GM12892 (cell line): ENCODE data around the gene SLC22A17.
A peak's percentile ranks its signal among the peaks of the same experiment; 100 is the strongest.

Experiments
- DNase-seq: peaks from one replicate; pipeline ENCODE4 v3.0.0; 2011; ENCODE audit not compliant: insufficient read length
- FAIRE-seq: peaks from 2 replicates; lab custom pipeline; 2011; peaks lifted over from hg19 to GRCh38; lab: Jason Lieb, UNC
- POLR2A ChIP-seq: IDR thresholded peaks from 2 replicates; pipeline ENCODE4 v1.6.1; 2011; ENCODE audit warnings: low read depth, low read length, control low read depth
- POLR2AphosphoS5 ChIP-seq: IDR thresholded peaks from 2 replicates; pipeline ENCODE4 v1.6.1; 2011; ENCODE audit warnings: low read depth, low read length, control low read depth
- TAF1 ChIP-seq: IDR thresholded peaks from 2 replicates; pipeline ENCODE4 v1.6.1; 2011; ENCODE audit warnings: low read depth, mild to moderate bottlenecking, control low read depth, low read length, borderline replicate concordance

SLC22A17 gene

DNA sequence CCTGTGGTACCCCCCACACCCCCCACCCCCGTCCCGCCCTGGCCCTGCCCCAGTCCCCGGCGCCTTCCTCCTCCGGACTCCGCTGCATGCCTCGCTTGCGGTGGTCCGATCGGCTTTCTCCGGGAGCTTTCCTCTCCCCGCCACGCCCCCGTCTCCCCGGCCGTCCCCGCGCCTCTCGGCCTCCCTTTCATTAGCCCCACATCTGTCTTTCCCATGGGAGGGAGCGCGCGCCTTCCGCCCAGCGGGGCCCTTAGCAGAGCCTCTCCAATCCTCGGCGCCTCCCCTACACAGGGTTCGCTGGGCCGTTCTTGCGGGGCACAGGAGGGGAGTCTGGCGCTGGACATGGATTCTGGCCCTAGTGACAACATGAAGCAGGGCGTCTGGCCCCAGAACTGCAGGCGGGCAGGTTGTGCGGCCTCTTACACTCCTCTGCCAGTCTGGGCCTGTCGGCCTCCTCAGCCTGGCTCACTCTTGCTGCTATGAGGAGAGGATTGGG is 13.8 kb upstream of the SLC22A17 start:
- FAIRE-seq (no peak), DNase-seq (no peak)
- no peak for TF ChIP-seq POLR2AphosphoS5
- TF ChIP-seq TAF1 = no peak
- TF ChIP-seq POLR2A = no peak

DNA sequence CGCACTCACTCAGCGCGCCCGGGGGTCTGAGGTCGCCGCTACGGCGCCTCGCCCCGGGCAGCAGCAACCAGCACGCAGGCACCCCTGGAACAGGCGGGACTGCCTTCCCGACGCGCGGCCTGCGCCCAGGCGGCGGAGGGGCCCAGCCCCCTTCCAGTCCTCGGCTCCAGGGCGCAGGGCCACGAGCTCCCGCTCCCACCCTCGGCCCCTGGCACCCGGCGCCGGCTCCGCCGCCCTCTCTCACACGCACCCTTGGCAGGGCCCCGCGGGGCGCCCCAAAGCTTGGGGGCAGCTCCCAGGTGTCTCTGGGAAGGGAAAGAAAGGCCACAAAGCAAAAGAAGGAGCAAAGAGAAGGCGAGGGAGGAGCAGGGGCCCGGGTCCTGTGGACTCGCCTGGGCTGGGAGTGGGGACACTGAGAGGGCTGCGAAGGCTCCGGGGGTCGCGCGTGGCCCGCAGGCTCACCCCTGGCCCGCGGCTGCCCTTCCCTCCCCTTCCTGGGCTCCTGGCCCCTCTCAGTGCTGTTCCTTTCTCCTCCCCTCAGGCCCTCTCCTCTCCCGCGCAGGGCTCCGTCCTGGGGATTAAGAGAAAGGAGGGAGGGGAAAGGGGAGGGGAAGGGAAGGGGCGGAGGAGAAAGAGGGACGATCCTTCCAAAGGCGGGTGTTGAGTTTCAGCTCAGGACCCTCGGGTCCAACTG is 13.2 kb upstream of the SLC22A17 start:
- FAIRE-seq (no peak), DNase-seq (no peak)
- TF ChIP-seq POLR2AphosphoS5 = no peak
- TF ChIP-seq POLR2A = no peak
- no peak for TF ChIP-seq TAF1

DNA sequence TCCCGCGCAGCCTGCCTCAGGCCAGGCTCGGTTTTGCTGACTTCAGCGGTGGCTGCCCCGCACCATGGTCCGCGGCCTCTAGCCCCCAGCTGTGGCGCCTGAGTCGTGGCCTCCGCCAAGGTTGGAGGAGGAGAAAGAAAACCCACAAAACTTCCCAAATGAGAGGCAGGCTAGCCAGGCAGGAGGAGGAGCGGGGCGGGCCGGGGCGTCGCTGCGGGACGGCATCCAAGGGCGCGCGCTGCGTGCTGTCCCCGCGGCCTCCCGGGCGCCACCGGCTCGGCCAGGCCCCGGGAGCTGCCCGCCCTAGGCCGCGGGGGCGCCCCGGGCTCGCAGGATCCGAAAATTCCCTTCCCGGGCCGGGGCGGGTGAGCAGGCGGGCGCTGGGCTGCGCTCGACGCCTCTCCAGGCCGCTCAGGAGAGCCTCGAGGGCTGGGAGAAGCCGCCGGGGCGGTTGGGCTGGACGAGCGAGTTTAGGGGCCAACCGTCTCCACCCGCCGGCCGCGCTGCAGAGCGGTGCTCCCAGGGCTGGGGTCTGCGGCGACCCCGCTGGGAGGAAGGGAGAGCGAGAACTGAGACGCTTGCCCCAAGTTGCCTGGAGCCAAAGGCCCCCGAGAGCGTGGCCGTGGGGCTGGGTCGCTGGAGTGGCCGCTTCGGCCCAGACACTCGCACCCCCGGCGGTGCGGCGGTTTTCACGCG is 12.5 kb upstream of the SLC22A17 start, which contains the start of gene EFS:
EFS (minus strand) TSS at position 137 of the 696 bp plus-strand sequence. CDS start 147 bp downstream, outside the sequence.
- no peak for FAIRE-seq
- TF ChIP-seq TAF1 (no peak), POLR2A (no peak), POLR2AphosphoS5 (no peak)
- no peak for DNase-seq

DNA sequence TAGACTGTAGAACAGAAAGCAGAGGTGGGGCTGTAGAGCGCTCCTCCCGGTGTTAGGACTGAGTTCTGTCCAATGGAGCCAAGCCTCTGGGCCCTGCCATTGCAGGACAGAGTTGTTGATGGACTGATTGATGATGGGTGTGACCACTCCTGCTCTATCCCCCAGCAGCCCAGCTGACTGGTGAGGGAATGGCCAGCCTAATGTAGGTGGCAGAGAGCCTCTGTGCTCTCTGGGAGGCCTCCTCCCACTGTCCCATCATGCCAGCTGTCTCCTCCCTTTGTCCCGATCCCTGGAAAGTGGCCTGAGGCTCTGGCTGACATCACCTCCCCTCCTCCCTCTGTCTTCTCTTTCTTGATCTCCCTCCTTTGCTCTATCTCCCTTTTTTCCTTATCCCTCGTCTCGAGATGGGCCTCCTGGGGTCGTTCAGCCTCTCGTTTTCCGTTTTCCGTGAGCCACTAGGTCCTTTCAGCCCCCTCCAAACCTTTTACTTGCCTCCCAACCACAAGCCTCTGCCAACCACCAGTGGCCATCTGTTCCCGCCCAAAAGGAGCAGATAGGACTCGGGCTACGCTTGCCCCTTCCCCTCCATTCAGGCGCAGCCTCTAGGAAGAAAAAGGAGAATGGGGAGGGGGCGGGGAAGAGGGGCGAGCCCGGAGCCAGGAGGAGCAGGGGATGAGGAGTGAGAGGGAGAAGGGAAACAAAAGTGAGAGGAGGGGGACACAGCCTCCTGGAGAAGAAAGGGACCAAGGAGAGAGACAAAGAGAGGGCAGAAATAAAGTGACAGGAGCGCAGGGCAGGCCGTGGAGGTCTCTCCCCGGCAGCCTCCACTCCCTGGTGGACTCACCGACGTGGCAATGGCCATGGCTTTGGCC is 11.7 kb upstream of the SLC22A17 start:
- DNase-seq (no peak), FAIRE-seq (no peak)
- TF ChIP-seq POLR2AphosphoS5 (no peak), POLR2A (no peak), TAF1 (no peak)

DNA sequence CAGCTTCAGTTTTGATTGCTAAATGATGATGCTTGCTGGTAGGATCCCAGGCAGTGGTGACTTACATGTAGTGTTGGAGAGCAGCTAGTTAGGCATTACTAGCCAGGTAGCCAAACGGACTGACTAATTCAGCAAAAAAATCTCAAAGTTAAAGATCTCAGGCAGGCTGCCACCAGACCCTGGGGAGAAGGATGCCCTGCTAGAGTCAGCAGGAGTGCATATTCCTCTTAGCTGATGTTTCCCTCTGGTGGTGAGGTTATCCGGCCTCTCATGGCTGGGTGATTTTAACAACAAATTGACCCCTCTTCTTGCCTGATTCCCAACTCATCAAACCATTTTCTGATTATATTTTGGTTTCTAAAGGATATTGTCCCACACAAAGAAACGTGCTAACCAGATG is 9.5 kb upstream of the SLC22A17 start:
- FAIRE-seq = no peak
- DNase-seq = no peak
- TF ChIP-seq POLR2A (no peak), POLR2AphosphoS5 (no peak), TAF1 (no peak)

DNA sequence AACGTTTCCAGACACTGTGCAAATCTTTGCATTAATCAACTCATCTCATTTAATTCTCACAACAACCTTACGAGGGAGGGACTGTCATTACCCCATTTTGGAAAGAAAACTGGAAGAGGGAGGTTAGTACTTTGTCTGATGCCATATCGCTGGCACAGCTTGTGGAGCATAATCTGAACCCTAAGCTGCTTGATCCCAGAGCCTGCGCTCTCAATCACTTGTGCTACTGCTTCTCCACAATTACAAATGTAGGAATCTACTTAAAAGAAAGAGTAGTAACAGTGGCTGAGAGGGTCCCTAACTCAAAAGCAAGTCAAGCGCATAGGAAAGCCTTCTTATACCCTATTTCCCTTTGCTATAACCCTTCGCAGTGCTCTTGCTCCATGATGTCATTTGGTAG is 9.1 kb upstream of the SLC22A17 start:
- DNase-seq = no peak
- TF ChIP-seq POLR2AphosphoS5 (no peak), POLR2A (no peak), TAF1 (no peak)
- FAIRE-seq = no peak

DNA sequence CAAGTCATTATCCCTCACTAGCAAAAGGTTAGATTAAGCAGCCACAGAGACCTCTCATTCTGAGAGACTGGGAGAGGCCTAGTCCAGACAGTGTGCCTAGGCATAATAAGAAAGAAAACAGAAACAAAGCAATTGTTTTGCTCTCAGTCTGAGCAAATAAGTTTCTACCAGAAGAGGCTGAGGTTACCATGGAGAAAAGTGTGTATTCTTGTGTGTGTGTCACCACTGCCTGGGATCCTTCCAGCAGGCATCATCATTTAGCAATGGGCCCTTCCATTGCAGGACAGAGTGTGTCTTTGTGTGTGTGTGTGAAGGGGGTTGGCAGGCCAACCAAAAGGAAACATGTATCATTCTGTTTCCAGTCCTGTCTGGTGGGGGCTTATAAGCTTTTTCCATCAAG is 8.6 kb upstream of the SLC22A17 start:
- TF ChIP-seq POLR2A (no peak), POLR2AphosphoS5 (no peak), TAF1 (no peak)
- DNase-seq = no peak
- FAIRE-seq = peak; percentile 14

DNA sequence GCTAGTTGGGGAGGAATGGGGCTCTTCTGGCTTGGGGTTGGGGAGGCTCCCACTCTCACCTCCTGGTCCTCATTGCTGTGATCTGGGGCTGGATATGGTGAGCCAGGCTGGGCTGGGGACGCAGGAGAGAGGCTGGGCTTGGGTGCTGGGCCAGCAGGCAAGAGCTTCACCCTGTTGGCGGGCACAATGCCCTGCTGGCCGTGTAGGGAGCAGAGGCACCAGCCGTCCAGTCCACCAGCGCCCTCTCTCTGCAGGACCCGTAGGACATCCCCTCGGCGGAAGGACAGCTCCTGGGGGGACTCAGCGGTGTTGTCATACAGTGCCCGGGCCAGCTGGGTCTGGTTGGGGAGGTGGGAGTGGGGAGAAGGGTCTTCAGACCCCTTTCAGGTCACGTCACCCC is 7.8 kb upstream of the SLC22A17 start:
- DNase-seq = no peak
- TF ChIP-seq POLR2A = no peak
- TF ChIP-seq POLR2AphosphoS5 = no peak
- TF ChIP-seq TAF1 = no peak
- FAIRE-seq = no peak

DNA sequence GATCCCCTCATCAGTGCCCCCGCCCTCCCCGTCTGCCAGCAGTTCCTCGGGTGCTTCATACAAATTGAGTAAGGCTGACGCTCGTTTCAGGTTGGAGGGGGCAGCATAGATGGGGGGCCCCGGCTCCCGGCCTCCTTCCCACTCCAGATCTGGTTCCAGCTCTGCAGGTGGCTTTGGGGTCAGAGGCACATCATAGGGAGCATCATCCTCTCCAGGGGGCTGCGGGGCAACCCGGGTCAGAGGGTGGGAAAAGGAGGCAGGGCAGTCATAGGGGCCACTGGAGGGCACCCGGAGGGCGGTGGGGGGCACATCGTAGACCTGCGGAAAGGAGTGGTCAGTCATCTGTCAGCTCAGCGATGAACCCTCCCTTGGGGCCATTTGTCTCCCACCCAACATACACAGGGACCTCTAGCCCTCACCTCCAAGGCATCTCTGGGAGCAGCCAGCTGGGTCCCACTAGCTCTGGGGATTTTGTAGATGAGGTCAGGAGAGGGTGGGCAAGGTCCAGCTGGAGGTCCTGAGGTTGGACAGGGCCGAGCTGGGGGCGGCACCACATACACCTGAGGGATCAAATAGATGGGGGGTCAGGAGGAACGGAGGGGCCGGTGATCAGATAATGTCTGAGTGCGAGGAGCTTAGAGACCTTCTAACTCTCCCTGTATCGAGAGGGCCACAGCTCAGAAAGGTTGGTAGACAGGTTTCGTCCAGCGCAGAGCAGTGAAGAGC is 7.2 kb upstream of the SLC22A17 start:
- TF ChIP-seq POLR2A = no peak
- TF ChIP-seq POLR2AphosphoS5 = no peak
- TF ChIP-seq TAF1 = no peak

DNA sequence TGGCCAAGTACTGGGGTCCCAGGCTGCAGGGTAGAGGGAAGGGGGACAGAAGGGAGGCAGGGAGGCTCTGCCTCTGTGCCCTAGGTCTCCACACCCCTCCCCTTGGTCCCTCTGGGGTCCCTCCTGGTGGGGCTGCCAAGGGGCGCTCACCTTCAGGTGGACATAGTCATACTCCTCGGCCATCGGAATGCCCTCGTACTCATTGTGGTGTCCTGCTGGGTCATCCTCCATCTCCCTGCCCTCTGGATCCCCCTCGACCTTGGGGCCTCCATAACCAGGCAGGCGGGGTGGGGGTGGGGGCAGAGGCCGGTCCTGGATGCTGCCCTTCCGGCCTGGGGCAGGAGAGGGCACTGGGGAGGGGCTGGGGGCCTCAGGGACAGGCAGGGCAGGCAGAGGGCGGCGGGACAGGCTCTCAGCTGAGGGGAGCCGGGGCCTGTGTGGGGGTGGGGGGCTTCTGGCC is 6.5 kb upstream of the SLC22A17 start:
- no peak for DNase-seq
- FAIRE-seq = no peak
- TF ChIP-seq POLR2AphosphoS5 (no peak), POLR2A (no peak), TAF1 (no peak)

More for the DNA sequence above, 7.2 kb upstream of the SLC22A17 start:
- DNase-seq (no peak), FAIRE-seq (no peak)

DNA sequence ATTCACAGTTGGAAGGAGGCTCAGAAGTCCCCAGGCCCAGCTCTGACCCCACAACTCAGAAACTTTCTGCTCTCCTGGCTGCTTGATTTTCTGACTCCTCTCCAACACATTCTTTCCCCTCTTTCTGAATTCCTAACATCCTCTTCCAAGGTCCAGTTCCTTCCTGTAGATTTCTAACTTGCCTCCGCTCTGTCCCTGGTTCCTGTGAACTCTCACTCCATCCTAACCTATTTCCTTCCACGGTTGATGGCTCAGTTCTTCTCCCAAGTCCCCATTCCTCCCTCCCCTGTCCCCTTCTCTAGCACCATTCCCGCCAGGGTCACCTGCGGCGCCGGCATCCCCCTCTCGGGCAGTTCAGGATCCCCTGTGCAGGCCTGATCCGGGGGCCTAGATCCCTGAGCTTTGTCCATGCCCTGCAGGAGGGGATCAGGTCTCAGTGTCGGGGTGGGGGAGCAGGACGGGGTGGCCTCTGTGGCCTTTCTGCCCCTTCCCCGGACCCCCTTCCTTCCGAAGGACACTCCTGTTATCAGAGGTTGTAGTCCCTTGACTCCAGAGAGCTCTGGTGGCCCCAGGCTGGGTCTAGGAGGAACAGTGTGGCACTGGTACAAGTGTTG is 6.0 kb upstream of the SLC22A17 start:
- DNase-seq (no peak), FAIRE-seq (no peak)
- TF ChIP-seq POLR2A (no peak), TAF1 (no peak), POLR2AphosphoS5 (no peak)
